HG03565 (cell line): Measurements from ENCODE around the gene RETREG3.
A peak's percentile ranks its signal among the peaks of the same experiment; 100 is the strongest.
"Not testable (repeated sequence)": the region's sequence is repeated elsewhere in the genome, so short reads cannot be mapped to it uniquely, and the experiment has no call there.

ENCODE experiments used
- ATAC-seq: cut with Tn5 transposase; IDR thresholded peaks from one replicate; pipeline ENCODE4 v1.9.1; 2021; ENCODE audit warnings: mild to moderate bottlenecking, moderate library complexity; ENCODE audit not compliant: unreplicated experiment

RETREG3 gene

GRCh38 chr17:42573095-42573494 is 36.1 kb downstream of the RETREG3 start:
- no peak for ATAC-seq

GRCh38 chr17:42571435-42572225 is 37.5 kb downstream of the RETREG3 start:
- no peak for ATAC-seq

- no peak for ATAC-seq
These were observed 40.6 kb downstream of the RETREG3 start for GRCh38 chr17:42568341-42569111.

GRCh38 chr17:42566883-42567573 is 42.1 kb downstream of the RETREG3 start, which contains the start of gene MLX:
Gene MLX (plus strand): TSS chr17:42567100. CDS start chr17:42567125, 25 bp downstream.
- ATAC-seq = peak; percentile 44

- ATAC-seq = no peak
These were observed 42.8 kb downstream of the RETREG3 start for GRCh38 chr17:42566215-42566882.

GRCh38 chr17:42565523-42566214 is 43.5 kb downstream of the RETREG3 start:
- no peak for ATAC-seq

- no peak for ATAC-seq
These were observed 44.2 kb downstream of the RETREG3 start for GRCh38 chr17:42564815-42565522.

GRCh38 chr17:42563950-42564349 is 45.2 kb downstream of the RETREG3 start:
- ATAC-seq = no peak

GRCh38 chr17:42563543-42563942 is 45.6 kb downstream of the RETREG3 start:
- ATAC-seq = no peak

- ATAC-seq = no peak
These were observed 46.0 kb downstream of the RETREG3 start for GRCh38 chr17:42563143-42563509.

- no peak for ATAC-seq
These were observed 46.6 kb downstream of the RETREG3 start for GRCh38 chr17:42562388-42563142.

- ATAC-seq = peak; percentile 63
These were observed 47.2 kb downstream of the RETREG3 start, which contains the start of gene COASY for GRCh38 chr17:42561897-42562387. Gene COASY (plus strand): TSS chr17:42562148. CDS start chr17:42562623, 475 bp downstream.

GRCh38 chr17:42560246-42560645 is 48.9 kb downstream of the RETREG3 start:
- ATAC-seq = no peak

GRCh38 chr17:42559075-42559474 is 50.1 kb downstream of the RETREG3 start:
- ATAC-seq = no peak

- not testable (repeated sequence) for ATAC-seq
These were observed 53.1 kb downstream of the RETREG3 start for GRCh38 chr17:42555961-42556617.

GRCh38 chr17:42555122-42555622 is 54.0 kb downstream of the RETREG3 start:
- no peak for ATAC-seq

GRCh38 chr17:42554250-42555121 is 54.7 kb downstream of the RETREG3 start:
- no peak for ATAC-seq
